Mammary epithelial cell (primary cell): Measurements from ENCODE around the gene SDCCAG8.

Experiments used
- CTCF ChIP-seq, 2 donors: IDR thresholded peaks in 1 of 2; conservative IDR thresholded peaks in 1 of 2; 2 replicates each; pipeline ENCODE4 v1.5.1; 2011 to 2012; ENCODE audit warnings: inconsistent platforms in 2 of 2, low read length in 2 of 2, mild to moderate bottlenecking in 2 of 2, control low read depth in 1 of 2, low read depth in 1 of 2; ENCODE audit not compliant: insufficient read depth in 1 of 2; ENCODE audit errors: extremely low read depth in 1 of 2
- EZH2 ChIP-seq: IDR thresholded peaks from 2 replicates; pipeline ENCODE4 v1.6.1; 2012; ENCODE audit warnings: low read length, inconsistent platforms, borderline replicate concordance

DNA sequence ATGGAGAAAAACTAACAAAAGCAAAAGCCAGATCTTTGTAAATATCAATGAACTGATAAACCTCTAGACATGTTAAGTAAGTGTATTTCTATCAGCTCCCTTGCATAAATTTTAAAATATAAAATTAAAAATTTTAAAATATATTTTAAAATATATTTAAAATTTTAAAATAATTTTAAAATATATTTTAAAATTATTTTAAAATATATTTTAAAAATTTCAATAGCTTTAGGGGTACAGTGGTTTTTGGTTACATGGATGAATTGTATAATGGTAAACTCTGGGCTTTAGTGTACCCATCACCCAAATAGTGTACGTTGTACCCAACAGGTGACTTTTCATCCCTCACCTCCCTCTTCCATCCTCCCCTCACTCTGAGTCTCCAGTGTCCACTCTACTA, 279.2 kb downstream of the SDCCAG8 start:
- TF ChIP-seq CTCF (conservative IDR thresholded peaks at IDR 0.05 in 1 of 2, IDR thresholded peaks at IDR 0.05 in 1 of 2; ENCODE audit: extremely low read depth in 1 of 2, insufficient read depth in 1 of 2, low read depth in 1 of 2, low read length in 2 of 2): no peak
- no peak for TF ChIP-seq EZH2
